Liver (tissue), 3 donors: ENCODE data around the gene PGM5.
"Not testable (repeated sequence)": the region's sequence is repeated elsewhere in the genome, so short reads cannot be mapped to it uniquely, and the experiment has no call there.

Experiments
- GABPA ChIP-seq, 2 donors: IDR thresholded peaks in 1 of 2; conservative IDR thresholded peaks in 1 of 2; 2 replicates each; pipeline ENCODE4 v1.6.1; 2016; ENCODE audit warnings: antibody characterized with exemption in 2 of 2, mild to moderate bottlenecking in 1 of 2, moderate library complexity in 1 of 2
- MAX ChIP-seq: IDR thresholded peaks from 2 replicates; pipeline ENCODE4 v1.6.1; 2016; ENCODE audit warnings: antibody characterized with exemption
- RAD21 ChIP-seq, 2 donors: IDR thresholded peaks; 2 replicates each; pipeline ENCODE4 v1.6.1; 2016; ENCODE audit warnings: antibody characterized with exemption in 2 of 2, mild to moderate bottlenecking in 2 of 2
- SP1 ChIP-seq: IDR thresholded peaks from 2 replicates; pipeline ENCODE4 v1.6.1; 2018; ENCODE audit warnings: antibody characterized with exemption, mild to moderate bottlenecking
- YY1 ChIP-seq: IDR thresholded peaks from 2 replicates; pipeline ENCODE4 v1.6.1; 2016; ENCODE audit warnings: antibody characterized with exemption, mild to moderate bottlenecking
- TF ChIP-seq, protein P1 (sequence below): fragments of 150-350 bp; IDR thresholded peaks from 2 replicates; pipeline ENCODE4 v1.5.1; 2017; ENCODE audit warnings: improper control_type of control experiment, low read depth, low read length; ENCODE audit not compliant: missing input control
- TF ChIP-seq, protein P2 (sequence below): IDR thresholded peaks from 2 replicates; pipeline ENCODE4 v1.6.1; 2016; ENCODE audit warnings: antibody characterized with exemption
- TF ChIP-seq, protein P3 (sequence below): IDR thresholded peaks from 2 replicates; pipeline ENCODE4 v1.6.1; 2016; ENCODE audit warnings: antibody characterized with exemption, mild to moderate bottlenecking
- TF ChIP-seq, protein P4 (sequence below): IDR thresholded peaks from 2 replicates; pipeline ENCODE4 v1.6.1; 2016; ENCODE audit warnings: antibody characterized with exemption
- donor health status: healthy.
- donor health status: healthy.

DNA sequence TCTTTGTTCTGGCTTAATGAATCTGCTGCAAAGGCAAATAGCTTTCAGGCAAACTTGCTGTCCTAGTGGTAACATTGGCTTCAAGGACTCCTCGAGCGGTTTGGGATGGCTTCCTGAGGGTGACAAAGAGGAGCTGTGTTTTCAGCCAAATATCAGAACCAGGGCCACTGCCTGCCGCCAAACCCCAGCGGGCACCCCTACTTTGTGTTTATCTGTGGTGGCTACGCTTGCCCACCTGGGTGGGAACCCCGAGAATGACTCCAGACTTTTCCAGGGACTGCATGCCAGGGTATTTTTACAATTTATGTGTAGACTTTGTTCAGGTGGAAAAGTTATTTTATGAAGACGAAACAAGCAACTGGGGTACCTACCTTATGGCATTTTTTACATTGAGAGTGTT, 18.4 kb upstream of the PGM5 start:
- TF ChIP-seq, protein P1, sequence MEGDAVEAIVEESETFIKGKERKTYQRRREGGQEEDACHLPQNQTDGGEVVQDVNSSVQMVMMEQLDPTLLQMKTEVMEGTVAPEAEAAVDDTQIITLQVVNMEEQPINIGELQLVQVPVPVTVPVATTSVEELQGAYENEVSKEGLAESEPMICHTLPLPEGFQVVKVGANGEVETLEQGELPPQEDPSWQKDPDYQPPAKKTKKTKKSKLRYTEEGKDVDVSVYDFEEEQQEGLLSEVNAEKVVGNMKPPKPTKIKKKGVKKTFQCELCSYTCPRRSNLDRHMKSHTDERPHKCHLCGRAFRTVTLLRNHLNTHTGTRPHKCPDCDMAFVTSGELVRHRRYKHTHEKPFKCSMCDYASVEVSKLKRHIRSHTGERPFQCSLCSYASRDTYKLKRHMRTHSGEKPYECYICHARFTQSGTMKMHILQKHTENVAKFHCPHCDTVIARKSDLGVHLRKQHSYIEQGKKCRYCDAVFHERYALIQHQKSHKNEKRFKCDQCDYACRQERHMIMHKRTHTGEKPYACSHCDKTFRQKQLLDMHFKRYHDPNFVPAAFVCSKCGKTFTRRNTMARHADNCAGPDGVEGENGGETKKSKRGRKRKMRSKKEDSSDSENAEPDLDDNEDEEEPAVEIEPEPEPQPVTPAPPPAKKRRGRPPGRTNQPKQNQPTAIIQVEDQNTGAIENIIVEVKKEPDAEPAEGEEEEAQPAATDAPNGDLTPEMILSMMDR, result not testable (repeated sequence)
- TF ChIP-seq RAD21 (IDR thresholded peaks at IDR 0.05); MAX; GABPA (IDR thresholded peaks at IDR 0.05 in 1 of 2, conservative IDR thresholded peaks at IDR 0.05 in 1 of 2); SP1; YY1: not testable (repeated sequence)
- TF ChIP-seq, protein P2, sequence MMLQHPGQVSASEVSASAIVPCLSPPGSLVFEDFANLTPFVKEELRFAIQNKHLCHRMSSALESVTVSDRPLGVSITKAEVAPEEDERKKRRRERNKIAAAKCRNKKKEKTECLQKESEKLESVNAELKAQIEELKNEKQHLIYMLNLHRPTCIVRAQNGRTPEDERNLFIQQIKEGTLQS, result not testable (repeated sequence)
- TF ChIP-seq, protein P3, sequence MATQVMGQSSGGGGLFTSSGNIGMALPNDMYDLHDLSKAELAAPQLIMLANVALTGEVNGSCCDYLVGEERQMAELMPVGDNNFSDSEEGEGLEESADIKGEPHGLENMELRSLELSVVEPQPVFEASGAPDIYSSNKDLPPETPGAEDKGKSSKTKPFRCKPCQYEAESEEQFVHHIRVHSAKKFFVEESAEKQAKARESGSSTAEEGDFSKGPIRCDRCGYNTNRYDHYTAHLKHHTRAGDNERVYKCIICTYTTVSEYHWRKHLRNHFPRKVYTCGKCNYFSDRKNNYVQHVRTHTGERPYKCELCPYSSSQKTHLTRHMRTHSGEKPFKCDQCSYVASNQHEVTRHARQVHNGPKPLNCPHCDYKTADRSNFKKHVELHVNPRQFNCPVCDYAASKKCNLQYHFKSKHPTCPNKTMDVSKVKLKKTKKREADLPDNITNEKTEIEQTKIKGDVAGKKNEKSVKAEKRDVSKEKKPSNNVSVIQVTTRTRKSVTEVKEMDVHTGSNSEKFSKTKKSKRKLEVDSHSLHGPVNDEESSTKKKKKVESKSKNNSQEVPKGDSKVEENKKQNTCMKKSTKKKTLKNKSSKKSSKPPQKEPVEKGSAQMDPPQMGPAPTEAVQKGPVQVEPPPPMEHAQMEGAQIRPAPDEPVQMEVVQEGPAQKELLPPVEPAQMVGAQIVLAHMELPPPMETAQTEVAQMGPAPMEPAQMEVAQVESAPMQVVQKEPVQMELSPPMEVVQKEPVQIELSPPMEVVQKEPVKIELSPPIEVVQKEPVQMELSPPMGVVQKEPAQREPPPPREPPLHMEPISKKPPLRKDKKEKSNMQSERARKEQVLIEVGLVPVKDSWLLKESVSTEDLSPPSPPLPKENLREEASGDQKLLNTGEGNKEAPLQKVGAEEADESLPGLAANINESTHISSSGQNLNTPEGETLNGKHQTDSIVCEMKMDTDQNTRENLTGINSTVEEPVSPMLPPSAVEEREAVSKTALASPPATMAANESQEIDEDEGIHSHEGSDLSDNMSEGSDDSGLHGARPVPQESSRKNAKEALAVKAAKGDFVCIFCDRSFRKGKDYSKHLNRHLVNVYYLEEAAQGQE, result not testable (repeated sequence)
- TF ChIP-seq, protein P4, sequence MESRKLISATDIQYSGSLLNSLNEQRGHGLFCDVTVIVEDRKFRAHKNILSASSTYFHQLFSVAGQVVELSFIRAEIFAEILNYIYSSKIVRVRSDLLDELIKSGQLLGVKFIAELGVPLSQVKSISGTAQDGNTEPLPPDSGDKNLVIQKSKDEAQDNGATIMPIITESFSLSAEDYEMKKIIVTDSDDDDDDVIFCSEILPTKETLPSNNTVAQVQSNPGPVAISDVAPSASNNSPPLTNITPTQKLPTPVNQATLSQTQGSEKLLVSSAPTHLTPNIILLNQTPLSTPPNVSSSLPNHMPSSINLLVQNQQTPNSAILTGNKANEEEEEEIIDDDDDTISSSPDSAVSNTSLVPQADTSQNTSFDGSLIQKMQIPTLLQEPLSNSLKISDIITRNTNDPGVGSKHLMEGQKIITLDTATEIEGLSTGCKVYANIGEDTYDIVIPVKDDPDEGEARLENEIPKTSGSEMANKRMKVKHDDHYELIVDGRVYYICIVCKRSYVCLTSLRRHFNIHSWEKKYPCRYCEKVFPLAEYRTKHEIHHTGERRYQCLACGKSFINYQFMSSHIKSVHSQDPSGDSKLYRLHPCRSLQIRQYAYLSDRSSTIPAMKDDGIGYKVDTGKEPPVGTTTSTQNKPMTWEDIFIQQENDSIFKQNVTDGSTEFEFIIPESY, result not testable (repeated sequence)
